Activated T-cell treated with anti-CD3 and anti-CD28 coated beads for 1 hour (primary cell): Measurements from ENCODE around the gene HIPK2.

ENCODE experiments used
- DNase-seq: peaks from one replicate; pipeline ENCODE4 v3.0.0-alpha.2; 2020; ENCODE audit warnings: low read depth

HIPK2 gene

GRCh38 chr7:139777948-139778841 lies at the start of gene HIPK2:
Gene HIPK2, minus strand, starts transcription at chr7:139777998. Its CDS starts 375 bp downstream, at chr7:139777623.
- DNase-seq = peak; percentile 58

GRCh38 chr7:139827042-139827441 lies 49.2 kb upstream of the HIPK2 start:
- DNase-seq = no peak

GRCh38 chr7:139825666-139826290 lies 48.0 kb upstream of the HIPK2 start:
- no peak for DNase-seq

- DNase-seq = no peak
Measured at GRCh38 chr7:139823959-139824521, 46.2 kb upstream of the HIPK2 start.

- DNase-seq = no peak
Measured at GRCh38 chr7:139822855-139823254, 45.1 kb upstream of the HIPK2 start.

GRCh38 chr7:139821349-139822105 lies 43.7 kb upstream of the HIPK2 start:
- no peak for DNase-seq

- no peak for DNase-seq
Measured at GRCh38 chr7:139820089-139820488, 42.3 kb upstream of the HIPK2 start.

- DNase-seq = no peak
Measured at GRCh38 chr7:139817249-139817648, 39.5 kb upstream of the HIPK2 start.

GRCh38 chr7:139813689-139814088 lies 35.9 kb upstream of the HIPK2 start:
- DNase-seq = no peak

- DNase-seq = no peak
Measured at GRCh38 chr7:139813151-139813550, 35.4 kb upstream of the HIPK2 start.

- DNase-seq = no peak
Measured at GRCh38 chr7:139811066-139811465, 33.3 kb upstream of the HIPK2 start.

GRCh38 chr7:139808846-139809442 lies 31.1 kb upstream of the HIPK2 start:
- no peak for DNase-seq

- no peak for DNase-seq
Measured at GRCh38 chr7:139808427-139808826, 30.6 kb upstream of the HIPK2 start.

GRCh38 chr7:139807009-139807408 lies 29.2 kb upstream of the HIPK2 start:
- DNase-seq = no peak

GRCh38 chr7:139804571-139804970 lies 26.8 kb upstream of the HIPK2 start:
- no peak for DNase-seq

GRCh38 chr7:139799586-139799985 lies 21.8 kb upstream of the HIPK2 start:
- DNase-seq = no peak

- DNase-seq = no peak
Measured at GRCh38 chr7:139798892-139799291, 21.1 kb upstream of the HIPK2 start.

GRCh38 chr7:139798221-139798620 lies 20.4 kb upstream of the HIPK2 start:
- no peak for DNase-seq

- no peak for DNase-seq
Measured at GRCh38 chr7:139797607-139798006, 19.8 kb upstream of the HIPK2 start.

GRCh38 chr7:139791316-139791715 lies 13.5 kb upstream of the HIPK2 start:
- no peak for DNase-seq

- DNase-seq = no peak
Measured at GRCh38 chr7:139784648-139785047, 6.8 kb upstream of the HIPK2 start.
